NB4 (cell line): ENCODE data around the gene TRIM28.
A peak's percentile ranks its signal among the peaks of the same experiment; 100 is the strongest.

Source experiments
- DNase-seq: peaks from one replicate; pipeline ENCODE4 v3.0.0; 2010; ENCODE audit warnings: low read depth
- H3K4me3 ChIP-seq: one replicate; pipeline ENCODE4 v1.5.1; 2011; ENCODE audit warnings: mild to moderate bottlenecking, low read depth, low read length, moderate library complexity
- CTCF ChIP-seq: IDR thresholded peaks from one replicate; pipeline ENCODE4 v1.5.1; 2012; ENCODE audit warnings: low read depth, low read length
- MAX ChIP-seq: IDR thresholded peaks from 2 replicates; pipeline ENCODE4 v1.6.1; 2011; ENCODE audit warnings: low read depth, low read length
- MYC ChIP-seq: IDR thresholded peaks from 2 replicates; pipeline ENCODE4 v1.6.1; 2011; ENCODE audit warnings: low read depth, low read length
- POLR2A ChIP-seq: IDR thresholded peaks from 2 replicates; pipeline ENCODE4 v1.6.1; 2011; ENCODE audit warnings: mild to moderate bottlenecking; ENCODE audit not compliant: insufficient read length; ENCODE audit errors: extremely low read depth

TRIM28 gene

DNA sequence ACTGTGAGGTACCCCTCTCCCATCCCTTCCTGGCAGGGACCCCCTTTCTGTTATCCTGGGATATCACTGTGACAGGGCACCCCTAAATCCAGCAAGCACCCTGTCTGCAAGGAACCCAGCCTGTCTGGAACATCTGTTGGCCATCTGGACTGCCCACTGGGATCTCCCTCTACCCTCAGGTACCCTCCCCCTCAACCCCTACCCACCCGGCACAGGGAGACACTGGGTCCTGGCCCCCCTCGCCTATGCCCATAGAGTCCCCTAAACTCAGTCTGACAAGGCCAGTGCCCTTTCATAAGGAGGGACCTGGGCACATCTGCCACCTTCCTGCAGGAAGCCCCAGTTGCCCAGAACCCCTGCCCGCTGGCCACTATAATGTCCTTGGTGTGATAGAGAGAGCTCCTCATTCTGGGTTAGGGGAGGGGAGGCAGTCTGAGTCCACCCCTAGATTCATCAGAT, 29.3 kb upstream of the TRIM28 start:
- peak overlapping the region; percentile 91 for H3K4me3 ChIP-seq
- DNase-seq, result no peak
- TF ChIP-seq CTCF (no peak), MAX (no peak), MYC (no peak), POLR2A (no peak)

DNA sequence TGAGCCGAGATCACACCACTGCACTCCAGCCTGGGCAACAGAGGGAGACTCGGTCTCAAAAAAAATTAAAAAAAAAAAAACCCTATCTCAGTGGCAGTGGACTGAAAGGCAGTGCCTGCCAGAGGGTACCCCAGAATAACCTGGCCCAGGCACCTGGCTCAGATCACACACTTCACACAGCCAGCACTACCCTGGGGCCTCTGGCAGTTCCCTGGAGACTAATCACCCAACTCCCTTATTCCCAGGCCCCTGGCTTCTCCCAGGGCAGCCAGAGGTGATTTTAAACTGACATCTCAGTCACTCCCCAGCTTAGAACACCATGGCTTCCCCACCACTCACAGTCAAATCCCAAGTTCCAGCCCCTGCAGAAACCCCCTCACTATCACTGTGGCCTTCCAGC, 28.6 kb upstream of the TRIM28 start:
- DNase-seq, result no peak
- TF ChIP-seq CTCF (no peak), MAX (no peak), POLR2A (no peak), MYC (no peak)
- H3K4me3 ChIP-seq, result peak overlapping the region; percentile 13

GRCh38 chr19:58516246-58516836, 27.5 kb upstream of the TRIM28 start:
- no peak overlapping the region for H3K4me3 ChIP-seq
- TF ChIP-seq MAX, result no peak
- TF ChIP-seq POLR2A, result no peak
- no peak for TF ChIP-seq MYC
- TF ChIP-seq CTCF, result no peak
- no peak for DNase-seq

- TF ChIP-seq MYC (no peak), CTCF (peak; percentile 2), MAX (no peak)
- DNase-seq, result no peak
- no peak overlapping the region for H3K4me3 ChIP-seq
These were observed 26.7 kb upstream of the TRIM28 start for GRCh38 chr19:58516964-58517833.

GRCh38 chr19:58518256-58519086, 25.4 kb upstream of the TRIM28 start:
- H3K4me3 ChIP-seq, result peak overlapping the region; percentile 83
- peak; percentile 72 for DNase-seq
- TF ChIP-seq MAX (no peak), CTCF (no peak), POLR2A (no peak), MYC (no peak)
